Smooth muscle cell (in vitro differentiated cells): ENCODE results near the gene BTBD19. TPM values are rescaled to one million over a fixed set of nuclear protein-coding genes. Genes with fewer than 3 reads are reported as not detected.

Source experiments
- DNase-seq: peaks from one replicate; lab custom pipeline; 2025; ENCODE audit not compliant: unreplicated experiment; lab: John Stamatoyannopoulos, UW
- H2AFZ ChIP-seq: fragments of 200-600 bp; sonication (generic); 2 replicates; pipeline ENCODE4 v1.6.0; 2016; ENCODE audit warnings: antibody characterized with exemption, low read depth, mild to moderate bottlenecking
- H3F3A ChIP-seq: fragments of 200-600 bp; sonication (generic); 2 replicates; pipeline ENCODE4 v1.6.0; 2017; ENCODE audit warnings: antibody characterized with exemption, low read depth
- H3K27ac ChIP-seq: fragments of 200-600 bp; sonication (generic); 2 replicates; pipeline ENCODE4 v1.5.1; 2016; ENCODE audit warnings: low read depth, mild to moderate bottlenecking
- H3K27me3 ChIP-seq: fragments of 200-600 bp; sonication (generic); 2 replicates; pipeline ENCODE4 v1.6.1; 2016; ENCODE audit warnings: low read depth, mild to moderate bottlenecking
- H3K36me3 ChIP-seq: fragments of 200-600 bp; sonication (generic); 2 replicates; pipeline ENCODE4 v1.5.1; 2016; ENCODE audit warnings: low read depth
- H3K4me1 ChIP-seq: fragments of 200-600 bp; sonication (generic); 2 replicates; pipeline ENCODE4 v1.5.1; 2016; ENCODE audit warnings: low read depth
- H3K4me2 ChIP-seq: fragments of 200-600 bp; sonication (generic); 2 replicates; pipeline ENCODE4 v1.6.0; 2016; ENCODE audit warnings: mild to moderate bottlenecking
- H3K4me3 ChIP-seq: fragments of 200-600 bp; sonication (generic); 2 replicates; pipeline ENCODE4 v1.5.1; 2016; ENCODE audit warnings: mild to moderate bottlenecking
- H3K79me2 ChIP-seq: fragments of 200-600 bp; sonication (generic); 2 replicates; pipeline ENCODE4 v1.6.0; 2016; ENCODE audit warnings: low read depth, mild to moderate bottlenecking
- H3K9ac ChIP-seq: fragments of 200-600 bp; sonication (generic); 2 replicates; pipeline ENCODE4 v1.6.0; 2016; ENCODE audit warnings: low read depth
- H3K9me3 ChIP-seq: fragments of 200-600 bp; sonication (generic); replicated peaks from 2 replicates; pipeline ENCODE4 v1.5.1; 2016; ENCODE audit warnings: low read depth
- H4K20me1 ChIP-seq: fragments of 200-600 bp; sonication (generic); 2 replicates; pipeline ENCODE4 v1.6.0; 2016; ENCODE audit warnings: low read depth
- CTCF ChIP-seq: fragments of 200-600 bp; sonication (generic); IDR thresholded peaks from 2 replicates; pipeline ENCODE4 v1.5.1; 2017; ENCODE audit warnings: borderline replicate concordance, mild to moderate bottlenecking, antibody characterized with exemption; ENCODE audit not compliant: insufficient read depth, poor library complexity, severe bottlenecking
- WGBS: methylation state at CpG from one replicate; pipeline ENCODE4 v1.1.7; 2016; ENCODE audit warnings: low lambda C conversion rate; 5-methylcytosine and 5-hydroxymethylcytosine counted together
- polyA plus RNA-seq: library from polyadenylated mRNA; unstranded; fragments of >200 nt; fragmentation: Nextera tagmentation; extraction: Ambion mirVana; gene quantifications from 2 replicates; pipeline ENCODE4 v1.2.1, GENCODE V29; 2016
- total RNA-seq: library from RNA; depleted of rRNA; stranded (reverse); fragments of >200 nt; gene quantifications from 2 replicates; pipeline ENCODE4 v1.2.3, GENCODE V29; 2014

BTBD19 gene
- total and polyA plus RNA-seq, 2 experiments from 2014 or later, result 11.0 to 11.9 TPM

DNA sequence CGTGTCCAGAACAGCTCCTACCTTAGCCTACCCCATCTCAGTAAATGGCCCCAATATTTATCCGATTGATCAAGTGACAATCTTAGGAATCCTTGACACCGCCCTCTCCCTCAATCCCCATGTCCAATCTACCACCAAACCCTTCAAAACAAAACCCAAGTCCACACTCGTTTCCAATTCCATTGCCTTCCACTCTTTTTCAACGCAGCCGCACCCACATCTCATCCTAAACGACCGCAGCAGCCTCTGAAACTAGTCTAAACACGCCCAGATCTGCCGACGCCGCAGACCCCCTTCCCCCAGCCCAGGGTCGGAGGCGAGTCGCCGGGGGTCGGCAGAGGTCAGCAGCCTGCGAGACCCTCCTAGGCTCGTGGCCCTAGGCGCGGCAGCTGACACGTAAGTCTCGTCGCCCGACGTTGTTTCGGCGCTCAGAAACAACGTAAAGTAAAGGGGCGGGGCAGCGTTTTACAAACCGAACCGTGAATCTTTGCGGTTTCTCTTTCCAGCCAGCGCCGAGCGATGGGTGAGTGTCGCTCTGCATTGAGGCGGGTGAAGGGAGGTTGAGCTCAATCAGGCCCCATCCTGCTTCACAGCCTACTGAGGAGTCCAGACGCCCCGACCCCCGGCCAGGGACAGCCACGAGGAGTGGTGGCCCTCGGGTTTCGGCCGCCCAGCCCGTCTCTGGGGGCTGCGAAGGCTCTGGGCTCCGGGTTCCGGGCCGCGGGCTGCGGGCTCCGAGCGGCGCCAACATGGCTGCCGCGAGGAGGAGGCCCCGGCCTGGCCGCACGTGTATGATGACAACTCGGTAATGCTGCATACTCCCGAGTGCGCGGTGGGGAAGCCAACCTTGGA lies 33.0 kb upstream of the BTBD19 start, which contains the start of gene RPS8:
TSS of gene RPS8 (plus strand) at position 463 of the 852 bp plus-strand sequence. CDS start at position 520, 57 bp downstream.
- H3K4me2 ChIP-seq, result peak within 1 kb of the TSS; percentile 99
- H3K9me3 ChIP-seq, result no peaks in the 10 kb centered on the region
- H2AFZ ChIP-seq, result peak within 1 kb of the TSS; percentile 95
- TF ChIP-seq CTCF, result no peak
- H3K9ac ChIP-seq, result peak within 1 kb of the TSS; percentile 97
- peak; percentile 63 for DNase-seq
- H3K4me3 ChIP-seq, result peak within 1 kb of the TSS; percentile 91
- peaks cover 18% of the 10 kb centered on the region for H3F3A ChIP-seq
- H3K36me3 ChIP-seq, result no peaks in the 10 kb centered on the region
- H3K4me1 ChIP-seq, result peaks cover 14% of the 10 kb centered on the region
- no peaks in the 10 kb centered on the region for H3K27me3 ChIP-seq
- WGBS, result under 1% methylated on average over 65 of the region's 65 CpGs
- peak within 1 kb of the TSS; percentile 95 for H3K27ac ChIP-seq
- peaks cover 32% of the 10 kb centered on the region for H3K79me2 ChIP-seq
- peaks cover 46% of the 10 kb centered on the region for H4K20me1 ChIP-seq

DNA sequence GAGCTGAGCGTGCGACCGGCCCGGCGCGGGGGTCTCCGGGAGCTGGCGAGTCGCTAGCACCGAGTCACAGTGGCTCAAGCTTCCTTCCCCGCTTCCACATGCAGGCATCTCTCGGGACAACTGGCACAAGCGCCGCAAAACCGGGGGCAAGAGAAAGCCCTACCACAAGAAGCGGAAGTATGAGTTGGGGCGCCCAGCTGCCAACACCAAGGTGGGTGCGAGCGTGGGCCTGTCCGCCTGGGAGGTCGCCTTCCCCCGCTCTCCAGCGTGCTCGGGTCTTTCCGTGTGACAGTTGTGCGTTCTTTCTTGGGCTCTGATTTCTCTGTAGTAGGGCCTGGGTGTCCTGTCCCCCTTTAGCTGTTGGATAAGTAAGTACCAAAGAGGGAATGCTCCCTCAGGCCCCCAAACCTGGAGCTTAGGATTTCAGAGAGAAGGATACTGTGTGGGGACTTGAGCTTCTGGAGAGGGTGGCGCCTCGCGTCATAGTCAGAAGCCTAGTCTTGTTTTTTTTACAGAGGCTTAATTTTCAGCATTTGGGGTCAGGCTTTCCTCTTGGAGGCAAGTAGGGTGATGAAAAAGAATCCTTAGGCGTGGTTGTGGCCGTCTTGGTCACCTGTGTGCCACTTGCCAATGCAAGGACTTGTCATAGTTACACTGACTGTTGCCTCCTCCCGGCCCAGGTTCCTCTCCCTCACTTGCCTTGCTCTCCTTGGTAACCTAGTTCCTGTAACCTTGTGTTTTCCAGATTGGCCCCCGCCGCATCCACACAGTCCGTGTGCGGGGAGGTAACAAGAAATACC lies 32.2 kb upstream of the BTBD19 start:
- H3K4me1 ChIP-seq, result peaks cover 14% of the 10 kb centered on the region

DNA sequence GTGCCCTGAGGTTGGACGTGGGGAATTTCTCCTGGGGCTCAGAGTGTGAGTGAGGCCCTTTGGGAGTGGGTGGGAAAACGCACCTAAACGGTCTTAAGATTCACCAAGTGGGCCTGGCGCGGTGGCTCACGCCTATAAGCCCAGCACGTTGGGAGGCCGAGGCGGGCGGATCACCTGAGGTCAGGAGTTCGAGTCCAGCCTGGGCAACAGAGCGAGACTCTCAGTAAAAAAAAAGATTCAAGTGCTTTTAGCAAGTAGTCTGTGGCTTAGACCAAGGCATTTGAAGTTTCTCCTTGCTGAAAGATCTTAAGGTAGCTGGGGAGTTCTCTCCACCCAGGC lies 31.6 kb upstream of the BTBD19 start:
- WGBS, result 33% methylated on average over 12 of the region's 12 CpGs
- Histone ChIP-seq H4K20me1 (peaks cover 52% of the 10 kb centered on the region), H3K4me1 (peaks cover 14% of the 10 kb centered on the region), H3K9ac (peak overlapping the region; percentile 97), H3K4me2 (peak overlapping the region; percentile 99), H3F3A (peaks cover 22% of the 10 kb centered on the region), H3K79me2 (peaks cover 32% of the 10 kb centered on the region), H2AFZ (no peak overlapping the region), H3K27me3 (no peaks in the 10 kb centered on the region), H3K9me3 (no peaks in the 10 kb centered on the region), H3K36me3 (no peaks in the 10 kb centered on the region), H3K4me3 (peak overlapping the region; percentile 91), H3K27ac (peak overlapping the region; percentile 95)
- no peak for TF ChIP-seq CTCF
- no peak for DNase-seq

More for the DNA sequence above, 32.2 kb upstream of the BTBD19 start:
- WGBS, result 3% methylated on average over 36 of the region's 36 CpGs
- no peak overlapping the region for H2AFZ ChIP-seq
- peak overlapping the region; percentile 95 for H3K27ac ChIP-seq
- TF ChIP-seq CTCF, result no peak
- no peaks in the 10 kb centered on the region for H3K27me3 ChIP-seq
- H3K79me2 ChIP-seq, result peaks cover 32% of the 10 kb centered on the region
- no peak for DNase-seq
- peak overlapping the region; percentile 97 for H3K9ac ChIP-seq
- H3K4me3 ChIP-seq, result peak overlapping the region; percentile 91
- H3F3A ChIP-seq, result peaks cover 22% of the 10 kb centered on the region
- peaks cover 50% of the 10 kb centered on the region for H4K20me1 ChIP-seq
- H3K9me3 ChIP-seq, result no peaks in the 10 kb centered on the region
- H3K36me3 ChIP-seq, result no peaks in the 10 kb centered on the region
- H3K4me2 ChIP-seq, result peak overlapping the region; percentile 99
